Lower leg skin (tissue), 3 donors: ENCODE measurements around the gene PTGFRN.

Experiments used
- CTCF ChIP-seq, 3 donors: fragments of 450-650 bp; IDR thresholded peaks; one replicate each; pipeline ENCODE4 v1.5.1; 2016; ENCODE audit warnings: antibody characterized with exemption in 3 of 3, mild to moderate bottlenecking in 3 of 3, moderate library complexity in 2 of 3
- POLR2A ChIP-seq, 2 donors: fragments of 450-650 bp; IDR thresholded peaks; one replicate each; pipeline ENCODE4 v1.6.1; 2016 to 2017; ENCODE audit warnings: antibody characterized with exemption in 2 of 2, mild to moderate bottlenecking in 1 of 2, moderate library complexity in 1 of 2

DNA sequence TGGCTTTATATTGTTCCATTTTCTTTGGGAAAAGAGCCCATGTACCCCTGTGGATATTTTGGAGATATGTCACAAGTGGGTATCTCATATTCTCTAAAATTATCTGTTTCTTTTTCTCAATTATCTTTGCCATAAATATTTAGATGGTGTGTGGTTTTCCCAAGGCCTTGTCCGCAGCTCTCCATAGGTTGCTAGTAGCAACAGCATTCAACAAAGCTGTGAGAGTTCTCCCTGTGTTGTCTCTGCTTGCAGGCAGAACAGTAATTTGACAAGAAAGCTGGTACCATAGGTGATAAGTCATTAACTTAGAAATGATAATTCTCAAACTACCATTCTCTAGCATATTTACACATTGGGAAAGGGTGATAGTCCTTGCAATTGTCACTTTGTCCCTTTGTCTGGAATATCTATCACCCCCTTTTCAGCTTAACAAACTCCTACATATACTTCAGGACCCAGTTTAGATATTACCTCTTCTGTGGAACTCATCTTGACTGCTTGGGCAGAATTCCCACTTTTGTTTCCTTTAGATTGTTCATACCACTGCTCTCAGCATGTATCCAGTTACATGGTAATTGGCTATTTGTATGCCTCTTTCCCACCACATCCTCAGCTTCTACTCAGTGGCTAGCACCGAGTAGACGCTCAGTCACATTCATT lies 100.7 kb downstream of the PTGFRN start:
- no peak for TF ChIP-seq POLR2A (IDR thresholded peaks at IDR 0.05)
- no peak for TF ChIP-seq CTCF (IDR thresholded peaks at IDR 0.05)
